ENCODE measurements around the gene KISS1R.

The KISS1R gene

DNA sequence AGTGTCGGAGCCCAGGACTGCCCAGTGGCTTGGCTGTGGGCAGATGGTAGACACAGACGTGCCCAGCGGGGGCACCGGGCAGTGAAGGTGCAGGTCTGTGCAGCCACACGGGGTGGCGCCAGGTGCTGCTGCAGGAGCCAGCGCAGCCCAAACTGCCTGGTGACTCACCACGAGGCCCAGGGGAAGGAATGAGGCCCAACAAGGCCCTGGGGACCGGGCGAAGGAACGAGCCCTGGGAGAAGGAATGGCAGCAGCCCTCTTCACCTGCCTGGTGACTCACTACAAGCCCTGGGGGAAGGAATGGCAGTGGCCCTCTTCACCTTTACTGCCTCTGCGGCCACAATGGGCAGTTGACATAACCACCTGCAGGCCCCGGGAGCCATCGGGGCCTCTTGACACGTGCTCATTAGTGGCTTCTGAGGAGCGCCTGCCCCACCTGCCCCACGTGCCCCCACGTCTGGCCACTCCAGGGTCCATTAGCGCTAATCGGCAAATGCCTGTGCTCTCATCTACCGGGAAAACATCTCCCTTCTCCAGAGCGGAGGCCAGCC lies 33.4 kb upstream of the KISS1R start:
- ATAC-seq, result no peak

DNA sequence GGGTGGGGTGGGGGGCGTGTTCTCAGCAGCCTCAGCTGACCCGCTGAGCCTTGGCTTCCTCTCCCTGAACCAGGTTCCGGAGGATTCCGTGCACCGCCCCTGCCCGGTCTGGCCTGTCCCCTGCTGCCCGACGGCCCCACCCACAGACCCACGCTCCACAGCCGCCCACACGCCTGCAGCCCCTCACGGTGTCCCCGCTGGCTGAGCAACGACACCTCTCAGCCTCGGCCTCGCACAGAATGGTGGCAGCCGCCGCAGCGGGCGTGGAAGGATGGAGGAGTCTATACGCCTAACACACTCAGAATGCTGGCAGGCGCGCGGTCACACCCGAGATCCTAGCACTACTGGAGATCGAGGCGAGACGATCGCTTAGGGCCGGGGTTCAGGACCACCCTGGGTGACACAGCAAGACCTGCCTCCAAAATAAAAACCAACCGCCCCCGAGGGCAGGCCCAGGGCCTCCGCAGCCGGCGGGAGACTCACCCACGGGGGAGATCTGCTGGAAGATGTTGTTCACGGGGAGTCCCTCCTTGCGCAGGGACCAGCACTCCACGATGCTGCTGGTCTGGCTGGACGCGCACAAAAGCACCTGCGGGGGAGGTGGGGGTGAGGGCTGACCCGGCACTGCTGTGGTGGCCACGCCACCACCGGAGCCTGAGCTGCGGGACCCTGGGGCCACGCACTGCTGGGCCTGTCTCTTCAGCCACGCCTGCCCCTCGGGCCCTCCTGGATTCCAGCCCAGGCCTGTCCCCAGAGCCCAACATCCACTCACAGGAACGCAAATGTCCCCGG lies 32.5 kb upstream of the KISS1R start:
- ATAC-seq, result no peak
- TF ChIP-seq ZC3H10 (CRISPR knock-in tag; IDR thresholded peaks at IDR 0.05) (no peak), CSDC2 (CRISPR knock-in tag; IDR thresholded peaks at IDR 0.05) (no peak), OSR1 (CRISPR knock-in tag; IDR thresholded peaks at IDR 0.05) (no peak), TOX (CRISPR knock-in tag; IDR thresholded peaks at IDR 0.05; ENCODE audit: borderline replicate concordance) (no peak), BACH2 (CRISPR knock-in tag; IDR thresholded peaks at IDR 0.05; ENCODE audit: borderline replicate concordance) (no peak), PPARA (CRISPR knock-in tag; IDR thresholded peaks at IDR 0.05; ENCODE audit: borderline replicate concordance) (no peak), ZNF70 (CRISPR knock-in tag; IDR thresholded peaks at IDR 0.05) (no peak), ZNF8 (CRISPR knock-in tag; IDR thresholded peaks at IDR 0.05) (no peak), TCF4 (CRISPR knock-in tag; IDR thresholded peaks at IDR 0.05; ENCODE audit: borderline replicate concordance) (no peak), RARB (CRISPR knock-in tag; IDR thresholded peaks at IDR 0.05) (no peak)
- TF ChIP-seq, protein P1, sequence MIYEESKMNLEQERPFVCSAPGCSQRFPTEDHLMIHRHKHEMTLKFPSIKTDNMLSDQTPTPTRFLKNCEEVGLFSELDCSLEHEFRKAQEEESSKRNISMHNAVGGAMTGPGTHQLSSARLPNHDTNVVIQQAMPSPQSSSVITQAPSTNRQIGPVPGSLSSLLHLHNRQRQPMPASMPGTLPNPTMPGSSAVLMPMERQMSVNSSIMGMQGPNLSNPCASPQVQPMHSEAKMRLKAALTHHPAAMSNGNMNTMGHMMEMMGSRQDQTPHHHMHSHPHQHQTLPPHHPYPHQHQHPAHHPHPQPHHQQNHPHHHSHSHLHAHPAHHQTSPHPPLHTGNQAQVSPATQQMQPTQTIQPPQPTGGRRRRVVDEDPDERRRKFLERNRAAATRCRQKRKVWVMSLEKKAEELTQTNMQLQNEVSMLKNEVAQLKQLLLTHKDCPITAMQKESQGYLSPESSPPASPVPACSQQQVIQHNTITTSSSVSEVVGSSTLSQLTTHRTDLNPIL (CRISPR knock-in tag; IDR thresholded peaks at IDR 0.05; ENCODE audit: low read depth), result no peak
- TF ChIP-seq, protein P2, sequence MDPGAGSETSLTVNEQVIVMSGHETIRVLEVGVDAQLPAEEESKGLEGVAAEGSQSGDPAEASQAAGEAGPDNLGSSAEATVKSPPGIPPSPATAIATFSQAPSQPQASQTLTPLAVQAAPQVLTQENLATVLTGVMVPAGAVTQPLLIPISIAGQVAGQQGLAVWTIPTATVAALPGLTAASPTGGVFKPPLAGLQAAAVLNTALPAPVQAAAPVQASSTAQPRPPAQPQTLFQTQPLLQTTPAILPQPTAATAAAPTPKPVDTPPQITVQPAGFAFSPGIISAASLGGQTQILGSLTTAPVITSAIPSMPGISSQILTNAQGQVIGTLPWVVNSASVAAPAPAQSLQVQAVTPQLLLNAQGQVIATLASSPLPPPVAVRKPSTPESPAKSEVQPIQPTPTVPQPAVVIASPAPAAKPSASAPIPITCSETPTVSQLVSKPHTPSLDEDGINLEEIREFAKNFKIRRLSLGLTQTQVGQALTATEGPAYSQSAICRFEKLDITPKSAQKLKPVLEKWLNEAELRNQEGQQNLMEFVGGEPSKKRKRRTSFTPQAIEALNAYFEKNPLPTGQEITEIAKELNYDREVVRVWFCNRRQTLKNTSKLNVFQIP (CRISPR knock-in tag; IDR thresholded peaks at IDR 0.05; ENCODE audit: borderline replicate concordance, low read depth), result no peak
- TF ChIP-seq, protein P3, sequence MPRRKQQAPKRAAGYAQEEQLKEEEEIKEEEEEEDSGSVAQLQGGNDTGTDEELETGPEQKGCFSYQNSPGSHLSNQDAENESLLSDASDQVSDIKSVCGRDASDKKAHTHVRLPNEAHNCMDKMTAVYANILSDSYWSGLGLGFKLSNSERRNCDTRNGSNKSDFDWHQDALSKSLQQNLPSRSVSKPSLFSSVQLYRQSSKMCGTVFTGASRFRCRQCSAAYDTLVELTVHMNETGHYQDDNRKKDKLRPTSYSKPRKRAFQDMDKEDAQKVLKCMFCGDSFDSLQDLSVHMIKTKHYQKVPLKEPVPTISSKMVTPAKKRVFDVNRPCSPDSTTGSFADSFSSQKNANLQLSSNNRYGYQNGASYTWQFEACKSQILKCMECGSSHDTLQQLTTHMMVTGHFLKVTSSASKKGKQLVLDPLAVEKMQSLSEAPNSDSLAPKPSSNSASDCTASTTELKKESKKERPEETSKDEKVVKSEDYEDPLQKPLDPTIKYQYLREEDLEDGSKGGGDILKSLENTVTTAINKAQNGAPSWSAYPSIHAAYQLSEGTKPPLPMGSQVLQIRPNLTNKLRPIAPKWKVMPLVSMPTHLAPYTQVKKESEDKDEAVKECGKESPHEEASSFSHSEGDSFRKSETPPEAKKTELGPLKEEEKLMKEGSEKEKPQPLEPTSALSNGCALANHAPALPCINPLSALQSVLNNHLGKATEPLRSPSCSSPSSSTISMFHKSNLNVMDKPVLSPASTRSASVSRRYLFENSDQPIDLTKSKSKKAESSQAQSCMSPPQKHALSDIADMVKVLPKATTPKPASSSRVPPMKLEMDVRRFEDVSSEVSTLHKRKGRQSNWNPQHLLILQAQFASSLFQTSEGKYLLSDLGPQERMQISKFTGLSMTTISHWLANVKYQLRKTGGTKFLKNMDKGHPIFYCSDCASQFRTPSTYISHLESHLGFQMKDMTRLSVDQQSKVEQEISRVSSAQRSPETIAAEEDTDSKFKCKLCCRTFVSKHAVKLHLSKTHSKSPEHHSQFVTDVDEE (CRISPR knock-in tag; IDR thresholded peaks at IDR 0.05), result no peak
- TF ChIP-seq, protein P4, sequence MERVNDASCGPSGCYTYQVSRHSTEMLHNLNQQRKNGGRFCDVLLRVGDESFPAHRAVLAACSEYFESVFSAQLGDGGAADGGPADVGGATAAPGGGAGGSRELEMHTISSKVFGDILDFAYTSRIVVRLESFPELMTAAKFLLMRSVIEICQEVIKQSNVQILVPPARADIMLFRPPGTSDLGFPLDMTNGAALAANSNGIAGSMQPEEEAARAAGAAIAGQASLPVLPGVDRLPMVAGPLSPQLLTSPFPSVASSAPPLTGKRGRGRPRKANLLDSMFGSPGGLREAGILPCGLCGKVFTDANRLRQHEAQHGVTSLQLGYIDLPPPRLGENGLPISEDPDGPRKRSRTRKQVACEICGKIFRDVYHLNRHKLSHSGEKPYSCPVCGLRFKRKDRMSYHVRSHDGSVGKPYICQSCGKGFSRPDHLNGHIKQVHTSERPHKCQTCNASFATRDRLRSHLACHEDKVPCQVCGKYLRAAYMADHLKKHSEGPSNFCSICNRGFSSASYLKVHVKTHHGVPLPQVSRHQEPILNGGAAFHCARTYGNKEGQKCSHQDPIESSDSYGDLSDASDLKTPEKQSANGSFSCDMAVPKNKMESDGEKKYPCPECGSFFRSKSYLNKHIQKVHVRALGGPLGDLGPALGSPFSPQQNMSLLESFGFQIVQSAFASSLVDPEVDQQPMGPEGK (CRISPR knock-in tag; IDR thresholded peaks at IDR 0.05; ENCODE audit: borderline replicate concordance), result no peak

More for the DNA sequence above, 33.4 kb upstream of the KISS1R start:
- TF ChIP-seq PPARA (CRISPR knock-in tag; IDR thresholded peaks at IDR 0.05; ENCODE audit: borderline replicate concordance) (no peak), TCF4 (CRISPR knock-in tag; IDR thresholded peaks at IDR 0.05; ENCODE audit: borderline replicate concordance) (no peak), ARNTL (CRISPR knock-in tag; IDR thresholded peaks at IDR 0.05; ENCODE audit: borderline replicate concordance, low read depth) (no peak), ISL1 (CRISPR knock-in tag; IDR thresholded peaks at IDR 0.05) (no peak), ESRRG (CRISPR knock-in tag; IDR thresholded peaks at IDR 0.05) (no peak), ZNF565 (CRISPR knock-in tag; conservative IDR thresholded peaks at IDR 0.05; ENCODE audit: low read depth) (no peak), BACH2 (CRISPR knock-in tag; IDR thresholded peaks at IDR 0.05; ENCODE audit: borderline replicate concordance) (no peak), ZNF70 (CRISPR knock-in tag; IDR thresholded peaks at IDR 0.05) (no peak), GLIS3 (CRISPR knock-in tag; IDR thresholded peaks at IDR 0.05) (no peak), RARB (CRISPR knock-in tag; IDR thresholded peaks at IDR 0.05) (no peak)
- TF ChIP-seq, protein P2 (CRISPR knock-in tag; IDR thresholded peaks at IDR 0.05; ENCODE audit: borderline replicate concordance, low read depth), result no peak
- TF ChIP-seq, protein P3 (CRISPR knock-in tag; IDR thresholded peaks at IDR 0.05), result no peak
- TF ChIP-seq, protein P4 (CRISPR knock-in tag; IDR thresholded peaks at IDR 0.05; ENCODE audit: borderline replicate concordance), result no peak

All from SK-N-SH treated with all-trans-retinoic acid at 6 μM for 48 hours (cell line).